ENCODE measurements around the gene PPP1R14B.

Gene PPP1R14B

GRCh38 chr11:64281957-64282770 is 35.4 kb upstream of the PPP1R14B start:
- no peak for DNase-seq

GRCh38 chr11:64278576-64279190 is 31.9 kb upstream of the PPP1R14B start:
- no peak for DNase-seq

DNA sequence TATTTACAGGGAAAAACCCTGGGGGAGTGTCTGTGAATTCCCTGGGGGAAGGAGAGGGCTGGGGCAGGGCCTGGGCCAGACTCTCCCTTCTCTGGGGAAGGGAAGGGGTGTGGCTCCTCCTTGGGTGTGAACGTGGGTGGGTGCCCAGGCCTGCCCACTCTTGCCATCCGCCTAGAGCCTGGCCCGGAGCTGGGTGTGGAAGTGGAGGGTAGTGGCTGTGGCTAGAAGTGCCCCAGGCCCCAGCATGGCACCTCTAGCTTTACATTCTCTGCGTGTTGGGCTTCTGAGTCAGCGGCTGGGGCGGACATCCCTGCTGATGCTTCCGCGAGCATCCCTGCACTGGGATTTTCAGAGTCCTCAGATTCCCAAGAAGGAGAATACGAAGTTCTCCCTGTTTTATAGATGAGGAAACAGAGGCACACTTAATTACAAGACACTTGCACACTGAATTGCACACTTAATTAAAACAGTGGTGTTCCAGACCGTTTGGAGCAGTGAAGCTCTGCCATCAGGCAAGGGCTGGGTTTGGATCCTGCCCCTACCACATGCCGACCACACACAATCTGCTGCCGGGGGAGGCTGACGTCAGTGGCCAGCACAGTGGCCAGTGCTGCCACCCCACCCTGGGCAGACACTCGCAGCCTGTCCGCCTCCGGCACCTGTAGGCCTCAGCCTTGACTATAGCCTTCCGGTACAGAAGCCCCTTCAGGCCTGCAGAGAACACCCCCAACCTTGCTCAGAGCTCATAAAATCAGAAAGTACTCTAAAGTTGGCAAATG is 30.1 kb upstream of the PPP1R14B start:
- no peak for DNase-seq

DNA sequence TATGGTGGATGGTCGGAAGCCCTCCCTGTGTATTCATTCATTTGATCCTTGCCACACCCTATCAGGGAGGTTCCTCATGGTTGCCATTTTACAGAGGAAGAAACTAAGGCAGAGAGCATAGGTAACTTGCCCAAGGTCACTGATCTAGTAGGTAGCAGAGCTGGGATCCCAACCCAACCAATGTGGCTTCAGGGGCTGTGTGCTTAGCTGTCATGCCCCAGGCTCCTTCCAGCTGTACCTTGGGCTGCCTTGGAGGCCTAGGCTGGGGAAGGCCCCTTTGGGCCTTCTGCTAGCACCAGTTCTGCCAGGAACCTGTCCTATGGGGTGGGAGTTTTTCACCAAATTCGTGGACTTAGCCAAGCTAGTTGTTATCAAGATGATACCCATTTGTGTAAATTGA is 29.1 kb upstream of the PPP1R14B start:
- DNase-seq = no peak

- no peak for DNase-seq
Observed at GRCh38 chr11:64275031-64275800, 28.5 kb upstream of the PPP1R14B start.

DNA sequence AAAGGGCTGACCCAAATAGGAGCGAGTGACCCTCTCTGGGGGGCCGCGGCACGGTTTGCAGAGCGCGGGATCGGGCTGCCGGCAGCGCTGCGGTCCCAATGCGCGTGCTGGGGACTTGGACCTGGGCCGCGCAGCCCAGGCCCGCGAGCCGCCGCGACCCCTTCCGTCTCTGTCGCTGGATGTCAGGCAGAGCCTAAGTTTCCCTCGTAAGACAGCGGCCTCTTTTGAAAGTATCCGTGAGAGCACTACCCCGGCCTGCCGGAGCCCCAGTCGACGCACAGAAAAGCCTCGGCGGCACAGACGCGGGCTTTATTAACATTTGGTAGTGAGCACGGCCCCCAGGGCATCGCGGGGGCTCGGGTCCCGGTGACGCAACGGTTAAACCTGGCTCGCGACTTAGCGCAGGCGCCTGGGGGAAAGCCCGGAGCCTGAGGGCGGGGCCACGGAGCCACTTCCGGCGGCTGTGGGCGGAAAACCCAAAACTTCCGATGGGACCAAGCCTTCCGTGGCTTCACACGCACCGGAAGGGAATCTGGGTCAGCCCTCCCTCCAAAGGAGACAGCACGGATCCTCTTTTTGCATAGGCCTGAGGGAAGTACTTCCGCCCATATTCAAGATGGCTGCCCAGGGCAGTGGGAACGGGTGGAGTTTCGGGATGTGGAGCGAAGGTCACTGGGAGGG is 22.9 kb upstream of the PPP1R14B start:
- DNase-seq = peak; percentile 97 to 98

- DNase-seq = peak; percentile 33 to 42
Observed at GRCh38 chr11:64268893-64269539, 22.3 kb upstream of the PPP1R14B start.

- DNase-seq = no peak
Observed at GRCh38 chr11:64268025-64268892, 21.5 kb upstream of the PPP1R14B start.

- no peak for DNase-seq
Observed at GRCh38 chr11:64267207-64267945, 20.6 kb upstream of the PPP1R14B start.

DNA sequence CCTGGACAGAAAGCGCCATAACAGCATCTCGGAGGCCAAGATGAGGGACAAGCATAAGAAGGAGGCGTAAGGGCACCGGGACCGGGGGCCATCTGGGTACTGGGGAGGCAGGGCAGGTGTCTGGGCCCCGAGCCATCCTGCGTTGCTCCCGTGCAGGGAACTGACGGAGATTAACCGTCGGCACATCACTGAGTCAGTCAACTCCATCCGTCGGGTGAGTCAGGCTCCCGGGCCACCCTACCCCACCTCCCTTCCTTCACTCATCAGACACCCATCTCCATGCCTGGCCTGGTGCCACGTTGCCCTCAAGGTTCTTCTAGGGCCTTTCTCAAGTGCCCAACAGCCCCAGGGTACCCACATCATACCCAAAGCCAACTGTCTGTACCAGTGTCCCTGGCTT is 19.6 kb upstream of the PPP1R14B start:
- no peak for DNase-seq

GRCh38 chr11:64265176-64266160 is 18.7 kb upstream of the PPP1R14B start:
- DNase-seq = no peak

GRCh38 chr11:64264371-64264852 is 17.7 kb upstream of the PPP1R14B start:
- no peak for DNase-seq

GRCh38 chr11:64263947-64264317 is 17.2 kb upstream of the PPP1R14B start:
- DNase-seq = no peak

GRCh38 chr11:64263021-64263946 is 16.5 kb upstream of the PPP1R14B start:
- DNase-seq = no peak

DNA sequence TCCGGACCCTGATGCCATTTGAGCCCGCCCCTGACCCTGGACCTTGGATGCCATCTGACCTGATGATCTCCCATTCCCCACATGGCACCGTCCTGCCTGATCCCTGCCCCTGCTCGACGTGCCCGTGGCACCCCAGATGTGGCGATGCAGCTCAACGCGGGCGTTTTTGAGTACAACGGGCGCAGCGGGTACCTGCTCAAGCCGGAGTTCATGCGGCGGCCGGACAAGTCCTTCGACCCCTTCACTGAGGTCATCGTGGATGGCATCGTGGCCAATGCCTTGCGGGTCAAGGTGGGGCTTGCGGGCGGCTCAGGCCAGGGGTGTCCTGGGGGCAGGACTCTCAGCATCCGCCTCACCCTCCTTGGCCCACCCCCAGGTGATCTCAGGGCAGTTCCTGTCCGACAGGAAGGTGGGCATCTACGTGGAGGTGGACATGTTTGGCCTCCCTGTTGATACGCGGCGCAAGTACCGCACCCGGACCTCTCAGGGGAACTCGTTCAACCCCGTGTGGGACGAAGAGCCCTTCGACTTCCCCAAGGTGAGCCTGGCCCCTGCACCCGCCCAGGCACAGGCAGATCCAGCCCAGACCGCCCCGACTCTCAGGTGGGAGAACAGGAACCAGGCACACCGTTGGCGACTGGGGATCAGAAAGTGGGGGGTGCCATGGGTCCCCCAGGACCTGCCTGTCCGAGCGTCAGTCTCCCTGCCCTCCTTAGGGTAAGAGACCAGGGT is 15.7 kb upstream of the PPP1R14B start:
- DNase-seq = no peak

GRCh38 chr11:64261556-64262080 is 14.9 kb upstream of the PPP1R14B start:
- no peak for DNase-seq

Measured in CD4-positive, alpha-beta T cell treated with Interferon alpha-2 for 1 hour (primary cell).